Pulmonary artery endothelial cell (primary cell): ENCODE measurements around the gene SKIL. TPM values are rescaled to one million over a fixed set of nuclear protein-coding genes. Genes with fewer than 3 reads are reported as not detected.

Experiments
- DNase-seq: peaks from one replicate; pipeline ENCODE4 v3.0.0-alpha.2; 2011; ENCODE audit warnings: low read depth, low spot score
- total RNA-seq: library from RNA; depleted of rRNA; stranded (reverse); fragments of >200 nt; gene quantifications from 2 replicates; pipeline ENCODE4 v1.2.3, GENCODE V29; 2014

SKIL gene
- total RNA-seq, 1 donor from 2014 or later, result 103 TPM

DNA sequence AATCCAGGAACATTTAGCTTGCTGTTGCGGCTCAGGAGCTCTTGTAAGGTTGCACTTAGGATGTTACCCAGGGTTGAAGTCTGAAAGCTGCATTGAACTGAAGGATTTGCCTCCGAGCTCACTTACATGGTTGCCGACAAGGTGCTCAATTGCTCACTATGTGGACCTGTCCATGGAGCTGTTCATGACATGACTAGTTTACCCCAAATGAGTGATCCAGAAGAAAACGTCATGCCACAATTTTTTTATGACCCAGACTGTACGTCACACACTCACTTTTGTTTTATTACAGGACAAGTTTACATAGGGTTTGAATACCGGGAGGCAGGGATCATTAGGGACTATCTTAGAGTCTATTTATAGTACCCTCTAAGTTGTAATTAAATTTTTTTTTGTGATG is 40.2 kb downstream of the SKIL start:
- DNase-seq, result no peak

GRCh38 chr3:170405101-170405500 is 47.6 kb downstream of the SKIL start:
- DNase-seq, result no peak

GRCh38 chr3:170410428-170411029 is 53.0 kb downstream of the SKIL start:
- DNase-seq, result no peak

- no peak for DNase-seq
Observed at GRCh38 chr3:170413291-170413690, 55.8 kb downstream of the SKIL start.

- no peak for DNase-seq
Observed at GRCh38 chr3:170414202-170414663, 56.7 kb downstream of the SKIL start.

GRCh38 chr3:170417090-170417489 is 59.6 kb downstream of the SKIL start:
- DNase-seq, result no peak

- no peak for DNase-seq
Observed at GRCh38 chr3:170418422-170419398, 61.2 kb downstream of the SKIL start, which contains the start of gene CLDN11. CLDN11 (plus strand) TSS chr3:170418868; CDS start chr3:170419067, 199 bp downstream.

- DNase-seq, result no peak
Observed at GRCh38 chr3:170419557-170420087, 62.1 kb downstream of the SKIL start.

DNA sequence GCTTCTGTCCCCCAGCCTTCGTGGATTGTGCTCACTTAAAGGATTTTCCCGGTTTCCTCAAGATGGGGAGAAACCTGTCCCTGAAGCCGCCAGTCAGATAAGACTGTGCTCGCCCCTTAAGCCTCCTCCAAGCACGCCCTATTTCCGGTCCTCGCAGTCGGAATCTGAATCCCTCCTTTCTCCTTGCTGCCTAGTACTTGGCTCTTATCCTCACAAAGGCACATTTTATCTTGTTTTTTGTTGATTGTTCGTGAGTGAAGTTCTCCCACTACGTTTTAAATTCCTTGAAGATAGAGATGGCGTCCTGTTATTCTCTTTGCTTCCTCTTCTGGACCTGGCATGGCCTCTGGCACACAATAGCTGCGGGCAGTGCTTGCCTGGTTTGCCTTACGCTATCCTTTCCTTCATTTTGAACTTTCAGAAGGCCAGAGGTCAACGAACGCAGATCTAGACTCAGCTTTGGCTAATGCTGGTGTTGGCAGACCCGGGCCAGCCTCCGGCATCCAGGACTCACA is 62.8 kb downstream of the SKIL start:
- no peak for DNase-seq

DNA sequence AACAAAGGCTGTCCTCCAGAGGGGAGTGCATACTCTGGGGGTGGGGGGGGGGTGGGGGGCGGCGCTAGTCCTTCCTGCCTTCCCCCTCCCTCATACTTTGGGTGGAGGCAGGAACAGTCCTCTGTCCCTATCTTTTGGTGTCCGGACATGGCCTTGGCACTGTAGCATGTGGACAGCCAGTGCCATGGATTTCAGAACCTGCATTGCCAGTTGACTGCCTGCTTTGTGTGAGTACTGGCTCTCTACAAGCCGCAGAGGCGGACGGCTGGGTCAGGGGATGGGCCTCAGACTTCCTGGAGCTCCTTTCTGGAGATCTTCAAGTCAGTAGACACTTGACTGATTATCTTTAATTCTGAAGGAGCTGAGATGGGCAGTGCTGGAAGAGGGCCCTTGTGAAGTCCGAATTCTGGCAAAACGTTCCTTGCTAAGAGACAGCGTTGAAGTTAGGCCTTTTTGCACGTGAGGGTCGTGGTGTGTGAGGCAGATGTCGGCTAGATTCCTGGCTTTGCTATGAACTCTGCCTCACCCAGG is 63.7 kb downstream of the SKIL start:
- DNase-seq, result no peak

- no peak for DNase-seq
Observed at GRCh38 chr3:170421758-170422157, 64.2 kb downstream of the SKIL start.

GRCh38 chr3:170423001-170423615 is 65.6 kb downstream of the SKIL start:
- DNase-seq, result no peak

GRCh38 chr3:170424879-170425278 is 67.4 kb downstream of the SKIL start:
- DNase-seq, result no peak

GRCh38 chr3:170425491-170426239 is 68.2 kb downstream of the SKIL start:
- DNase-seq, result no peak

DNA sequence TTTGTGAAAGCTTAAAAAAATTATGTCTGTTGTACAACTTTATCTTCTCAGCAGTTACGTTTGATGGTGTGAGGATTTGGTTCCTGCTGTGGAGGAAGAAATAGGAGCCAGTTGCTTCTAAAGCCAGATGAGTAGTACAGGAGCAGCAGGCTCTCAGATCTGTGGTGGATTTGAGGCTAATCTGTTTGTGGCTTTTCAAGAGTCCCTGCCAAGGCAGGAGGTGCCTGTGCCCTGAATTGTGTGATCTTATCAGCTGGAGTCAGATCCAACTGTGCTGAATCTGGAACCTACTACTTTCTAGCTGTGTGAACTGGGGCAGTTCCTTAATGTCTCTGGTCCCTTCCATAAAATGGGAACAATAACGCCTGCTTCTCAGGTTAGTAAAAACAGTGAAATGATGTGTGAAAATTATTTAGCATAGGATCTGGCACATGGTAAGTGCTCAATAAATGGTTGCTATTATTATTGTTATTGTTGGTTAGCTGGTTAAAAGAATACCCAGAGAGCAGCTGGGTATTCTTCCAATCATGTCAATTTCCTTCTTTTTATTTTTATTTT is 68.8 kb downstream of the SKIL start:
- DNase-seq, result no peak

GRCh38 chr3:170428095-170428494 is 70.6 kb downstream of the SKIL start:
- DNase-seq, result no peak

DNA sequence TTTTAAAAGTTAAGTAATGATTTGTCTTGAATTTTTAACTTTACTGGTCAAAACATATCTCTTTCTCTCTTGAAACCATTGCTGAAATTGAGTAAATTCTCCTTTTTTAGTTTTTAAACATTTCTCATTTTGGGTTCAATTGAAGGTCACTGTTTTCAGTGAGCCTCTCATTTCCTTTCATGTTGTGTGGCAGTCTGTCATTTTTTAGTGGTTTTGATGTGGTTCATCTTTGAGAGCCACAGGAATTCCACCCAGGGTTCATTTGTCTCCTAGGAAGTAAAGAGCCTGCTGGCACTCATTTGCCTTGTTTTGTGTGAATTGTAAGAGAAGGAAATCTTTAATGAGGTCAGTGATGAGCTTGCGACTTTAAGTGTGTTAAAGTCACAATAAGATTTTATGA is 71.5 kb downstream of the SKIL start:
- DNase-seq, result no peak

GRCh38 chr3:170431054-170431453 is 73.5 kb downstream of the SKIL start:
- DNase-seq, result no peak

DNA sequence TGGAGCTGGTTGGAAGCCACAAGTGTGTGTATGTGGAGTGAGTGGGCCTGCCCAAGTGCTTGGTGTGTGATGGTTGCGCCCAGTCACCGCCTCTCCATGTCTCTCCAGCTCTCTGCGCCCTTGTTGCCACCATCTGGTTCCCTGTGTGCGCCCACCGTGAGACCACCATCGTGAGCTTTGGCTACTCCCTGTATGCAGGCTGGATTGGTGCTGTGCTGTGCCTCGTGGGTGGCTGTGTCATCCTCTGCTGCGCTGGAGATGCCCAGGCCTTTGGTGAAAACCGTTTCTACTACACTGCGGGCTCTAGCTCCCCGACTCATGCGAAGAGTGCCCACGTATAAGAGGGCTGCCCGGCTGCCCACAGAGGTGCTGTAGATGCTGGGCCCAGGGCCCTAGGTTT is 74.9 kb downstream of the SKIL start:
- no peak for DNase-seq

DNA sequence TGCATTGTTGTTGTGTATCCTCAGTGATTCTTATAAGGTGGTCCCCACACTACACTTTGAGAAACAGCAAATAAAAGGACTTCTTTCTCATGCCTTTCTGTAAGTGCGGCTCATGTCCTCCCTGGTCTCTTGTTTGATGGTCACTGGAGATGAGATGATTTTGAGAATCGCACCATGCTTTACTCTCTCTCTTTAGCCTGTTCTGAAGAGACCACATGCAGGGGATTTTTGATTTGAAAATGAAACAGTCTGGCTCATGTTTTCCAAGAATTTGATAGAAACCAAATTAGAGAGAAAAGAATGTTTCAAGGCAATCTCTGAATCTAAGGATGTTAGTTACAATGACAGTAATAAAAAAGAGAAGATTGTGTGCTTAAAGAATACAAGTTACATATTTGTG is 79.2 kb downstream of the SKIL start:
- DNase-seq, result no peak
